DMS153 (cell line): ENCODE results near the gene SYNGAP1.
A peak's percentile ranks its signal among the peaks of the same experiment; 100 is the strongest.

Source experiments
- DNase-seq: peaks from one replicate; lab custom pipeline; 2025; lab: John Stamatoyannopoulos, UW

Gene SYNGAP1

DNA sequence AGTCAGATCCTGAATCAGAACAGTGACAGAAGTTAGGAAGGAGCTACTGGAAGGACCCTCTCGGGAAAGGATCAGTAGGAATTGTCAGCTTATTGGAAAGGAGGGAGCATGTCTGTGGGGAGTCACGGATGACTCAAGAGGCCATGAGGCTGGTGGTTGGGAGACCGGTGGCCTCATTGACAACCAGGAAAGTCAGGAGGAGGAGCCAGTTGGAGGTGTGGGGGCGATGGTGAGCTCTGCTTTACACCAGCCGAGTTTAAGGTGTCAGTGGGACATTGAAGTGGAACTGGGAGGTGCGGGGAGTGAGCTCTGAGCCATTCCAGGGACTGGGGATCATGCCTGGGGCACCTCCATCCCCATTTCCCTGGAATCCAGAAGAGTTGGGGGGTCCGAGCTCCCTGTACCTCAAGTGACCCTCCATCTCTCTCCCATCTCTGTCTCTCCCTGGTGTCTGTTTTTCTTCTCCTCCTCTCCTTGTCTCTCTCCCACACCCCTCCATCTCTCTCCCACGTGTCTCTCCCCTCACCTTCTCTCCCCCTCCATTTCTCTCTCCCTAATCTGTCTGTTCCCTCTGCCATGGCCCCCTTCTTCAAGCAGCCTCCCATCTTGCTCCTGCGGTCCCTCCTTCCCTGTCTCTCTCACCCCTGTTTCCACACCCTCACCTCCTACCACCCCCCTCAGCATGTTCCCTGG is 20.2 kb downstream of the SYNGAP1 start:
- DNase-seq = no peak

DNA sequence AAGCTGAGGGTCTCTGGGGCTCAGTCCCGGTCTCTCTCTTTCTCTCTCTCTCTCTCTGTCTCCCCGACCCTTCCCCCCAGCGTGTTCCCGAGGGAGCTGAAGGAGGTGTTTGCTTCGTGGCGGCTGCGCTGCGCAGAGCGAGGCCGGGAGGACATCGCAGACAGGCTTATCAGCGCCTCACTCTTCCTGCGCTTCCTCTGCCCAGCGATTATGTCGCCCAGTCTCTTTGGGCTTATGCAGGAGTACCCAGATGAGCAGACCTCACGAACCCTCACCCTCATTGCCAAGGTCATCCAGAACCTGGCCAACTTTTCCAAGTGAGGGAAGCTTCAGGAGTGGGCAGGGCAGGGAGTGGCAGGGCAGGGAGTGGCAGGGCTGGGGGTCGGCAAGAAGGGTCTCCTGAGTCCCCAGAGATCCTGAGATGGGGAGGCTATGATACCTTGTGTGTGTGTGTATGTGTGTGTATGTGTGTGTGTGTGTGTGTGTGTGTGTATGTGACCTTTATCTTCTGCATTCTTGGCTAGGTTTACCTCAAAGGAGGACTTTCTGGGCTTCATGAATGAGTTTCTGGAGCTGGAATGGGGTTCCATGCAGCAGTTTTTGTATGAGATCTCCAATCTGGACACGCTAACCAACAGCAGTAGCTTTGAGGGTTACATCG is 20.9 kb downstream of the SYNGAP1 start:
- no peak for DNase-seq

DNA sequence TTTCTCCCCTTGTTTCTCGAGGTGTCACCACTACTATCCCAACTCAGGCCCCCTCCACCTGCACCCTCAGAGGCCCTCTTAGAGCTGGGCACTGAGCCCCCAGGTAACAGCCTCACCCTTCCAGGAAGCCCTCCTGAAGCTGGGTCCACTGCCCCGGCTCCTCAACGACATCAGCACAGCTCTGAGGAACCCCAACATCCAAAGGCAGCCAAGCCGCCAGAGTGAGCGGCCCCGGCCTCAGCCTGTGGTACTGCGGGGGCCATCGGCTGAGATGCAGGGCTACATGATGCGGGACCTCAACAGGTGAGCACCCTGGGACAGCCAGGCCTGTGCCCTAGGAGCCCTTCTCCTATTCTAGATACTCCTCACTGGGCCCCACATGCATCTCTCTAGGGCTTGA is 21.6 kb downstream of the SYNGAP1 start:
- DNase-seq = no peak

DNA sequence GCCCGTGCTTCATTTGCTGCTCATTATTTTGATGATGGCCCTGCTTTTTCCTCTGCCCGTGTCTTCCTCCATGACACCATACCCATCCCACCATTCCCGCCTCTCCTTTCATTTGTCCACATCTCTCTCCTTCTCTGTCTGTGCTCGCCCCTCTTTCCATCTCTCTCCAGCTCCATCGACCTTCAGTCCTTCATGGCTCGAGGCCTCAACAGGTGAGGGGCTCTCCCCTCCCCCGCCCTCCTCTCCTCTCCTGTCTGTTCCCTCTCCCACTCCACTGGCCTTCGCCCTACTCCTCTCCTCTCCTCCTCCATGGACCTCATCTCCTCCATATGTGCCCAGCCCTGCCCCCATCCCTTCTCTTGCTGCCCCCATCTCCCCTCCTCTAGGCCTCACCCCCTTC is 22.4 kb downstream of the SYNGAP1 start:
- no peak for DNase-seq

DNA sequence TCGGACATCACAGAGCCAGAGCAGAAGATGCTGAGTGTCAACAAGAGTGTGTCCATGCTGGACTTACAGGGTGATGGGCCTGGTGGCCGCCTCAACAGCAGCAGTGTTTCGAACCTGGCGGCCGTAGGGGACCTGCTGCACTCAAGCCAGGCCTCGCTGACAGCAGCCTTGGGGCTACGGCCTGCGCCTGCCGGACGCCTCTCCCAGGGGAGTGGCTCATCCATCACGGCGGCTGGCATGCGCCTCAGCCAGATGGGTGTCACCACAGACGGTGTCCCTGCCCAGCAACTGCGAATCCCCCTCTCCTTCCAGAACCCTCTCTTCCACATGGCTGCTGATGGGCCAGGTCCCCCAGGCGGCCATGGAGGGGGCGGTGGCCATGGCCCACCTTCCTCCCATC is 23.2 kb downstream of the SYNGAP1 start:
- no peak for DNase-seq

DNA sequence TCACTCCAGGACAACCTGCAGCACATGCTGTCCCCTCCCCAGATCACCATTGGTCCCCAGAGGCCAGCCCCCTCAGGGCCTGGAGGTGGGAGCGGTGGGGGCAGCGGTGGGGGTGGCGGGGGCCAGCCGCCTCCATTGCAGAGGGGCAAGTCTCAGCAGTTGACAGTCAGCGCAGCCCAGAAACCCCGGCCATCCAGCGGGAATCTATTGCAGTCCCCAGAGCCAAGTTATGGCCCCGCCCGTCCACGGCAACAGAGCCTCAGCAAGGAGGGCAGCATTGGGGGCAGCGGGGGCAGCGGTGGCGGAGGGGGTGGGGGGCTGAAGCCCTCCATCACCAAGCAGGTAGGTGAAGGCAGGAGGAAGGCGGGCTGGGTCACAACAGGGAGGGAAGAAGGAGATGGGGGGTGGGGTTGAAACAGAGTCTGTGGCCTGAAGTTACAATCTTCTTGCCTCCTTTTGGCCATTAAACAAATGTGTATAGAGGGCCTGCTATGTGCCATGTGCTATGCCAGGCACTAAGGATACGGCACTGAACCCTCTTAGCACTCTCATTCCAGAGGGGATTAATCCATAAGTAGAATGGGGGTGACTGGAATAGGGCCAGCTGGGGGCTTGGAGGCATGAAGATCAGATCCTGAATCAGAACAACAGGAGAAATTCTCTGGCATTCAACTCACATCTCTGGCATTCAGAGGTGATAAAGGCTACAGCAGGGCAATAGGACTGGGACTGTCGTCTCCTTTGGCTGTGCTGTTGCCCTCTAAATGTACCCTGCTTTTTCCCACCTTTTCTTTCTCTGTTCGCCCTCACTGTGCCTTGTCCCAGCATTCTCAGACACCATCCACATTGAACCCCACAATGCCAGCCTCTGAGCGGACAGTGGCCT is 24.0 kb downstream of the SYNGAP1 start:
- DNase-seq = no peak

DNA sequence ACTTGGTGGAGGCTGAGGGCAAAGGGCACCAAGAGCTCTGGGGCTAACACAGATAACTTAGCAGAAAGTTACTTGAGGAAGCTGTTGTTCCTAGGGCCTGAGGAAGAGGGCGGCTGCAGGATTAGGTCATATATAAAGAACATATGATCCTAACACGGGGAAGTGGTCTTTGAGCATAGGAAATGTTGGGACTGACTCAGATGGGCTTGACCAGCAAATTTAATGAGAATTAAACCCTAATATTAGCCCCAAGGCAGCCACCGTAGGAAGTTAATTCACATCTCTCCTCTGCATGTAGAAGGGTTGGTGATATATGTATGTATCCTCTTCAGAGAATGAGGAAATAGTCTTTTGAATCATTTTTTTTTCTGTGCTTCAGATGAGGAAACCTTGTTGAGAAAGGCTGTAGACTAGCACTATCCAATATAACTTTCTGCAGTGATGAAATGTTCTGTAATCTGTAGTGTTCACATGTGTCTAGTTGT is 25.3 kb downstream of the SYNGAP1 start:
- DNase-seq = no peak

DNA sequence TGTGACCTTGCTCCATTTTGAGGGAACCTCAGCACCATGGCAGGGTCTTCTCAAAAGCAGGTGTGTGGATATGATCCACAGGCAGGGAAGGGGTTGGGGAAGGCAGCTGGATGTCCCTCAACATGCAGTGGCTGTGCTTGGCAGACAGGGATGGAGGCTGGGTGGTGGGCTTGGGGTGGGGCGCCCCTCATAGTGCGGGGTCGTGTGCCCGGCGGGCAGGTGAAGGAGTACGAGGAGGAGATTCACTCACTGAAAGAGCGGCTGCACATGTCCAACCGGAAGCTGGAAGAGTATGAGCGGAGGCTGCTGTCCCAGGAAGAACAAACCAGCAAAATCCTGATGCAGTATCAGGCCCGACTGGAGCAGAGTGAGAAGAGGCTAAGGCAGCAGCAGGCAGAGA is 26.5 kb downstream of the SYNGAP1 start:
- no peak for DNase-seq

DNA sequence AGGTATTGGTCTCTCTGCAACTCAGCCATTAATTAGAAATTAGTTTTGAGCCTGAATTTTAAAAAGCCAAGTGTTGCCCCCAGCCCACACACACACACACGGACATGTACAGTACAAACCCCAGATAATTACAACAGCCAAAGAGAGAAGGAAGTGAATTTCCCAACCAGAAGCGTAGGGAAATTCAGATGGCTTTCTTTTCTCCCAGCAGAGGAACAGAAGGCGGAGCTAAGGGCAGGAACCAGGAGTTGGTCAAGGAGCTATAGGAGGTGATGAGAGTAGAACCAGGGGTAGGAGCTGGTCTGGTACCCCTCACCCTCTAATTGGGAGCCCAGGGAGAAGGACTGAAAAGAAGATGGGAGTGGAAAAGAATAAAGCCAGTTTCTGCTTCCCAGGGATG is 30.6 kb downstream of the SYNGAP1 start:
- DNase-seq = no peak

DNA sequence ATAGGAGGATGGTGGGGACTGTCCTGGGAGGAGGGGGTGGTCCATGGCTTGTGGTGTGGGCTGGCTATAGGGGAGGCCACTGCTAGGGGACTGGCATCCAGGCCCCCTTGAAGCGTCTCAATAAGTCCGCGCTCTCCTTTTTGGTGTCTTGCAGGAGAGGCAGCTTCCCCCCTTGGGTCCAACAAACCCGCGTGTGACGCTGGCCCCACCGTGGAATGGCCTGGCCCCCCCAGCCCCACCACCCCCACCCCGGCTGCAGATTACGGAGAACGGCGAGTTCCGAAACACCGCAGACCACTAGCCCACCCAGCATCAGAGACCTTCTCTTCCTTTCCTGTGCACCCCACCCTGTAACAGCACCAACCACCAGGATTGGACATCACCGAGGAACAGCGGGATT is 31.7 kb downstream of the SYNGAP1 start:
- DNase-seq = no peak

DNA sequence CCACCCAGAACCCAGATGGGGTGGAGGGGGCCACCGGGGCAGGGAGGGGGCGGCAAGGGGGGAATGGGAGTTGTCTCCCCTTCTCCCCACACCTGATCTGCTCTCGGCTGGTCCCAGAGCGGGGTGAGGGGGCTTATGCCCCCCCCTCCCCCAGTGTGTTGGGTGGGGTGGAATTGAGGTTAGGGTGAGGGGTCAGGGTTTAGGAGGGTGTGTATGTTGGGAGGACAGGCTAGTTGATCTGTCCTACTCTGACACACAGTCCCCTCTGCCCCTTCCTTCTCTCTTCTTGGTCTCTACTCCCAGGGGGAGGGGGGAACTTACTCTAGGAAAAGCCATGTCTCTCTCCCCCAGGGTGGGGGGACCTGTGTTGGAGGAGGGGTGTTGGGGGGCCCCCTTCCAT is 32.6 kb downstream of the SYNGAP1 start:
- no peak for DNase-seq

DNA sequence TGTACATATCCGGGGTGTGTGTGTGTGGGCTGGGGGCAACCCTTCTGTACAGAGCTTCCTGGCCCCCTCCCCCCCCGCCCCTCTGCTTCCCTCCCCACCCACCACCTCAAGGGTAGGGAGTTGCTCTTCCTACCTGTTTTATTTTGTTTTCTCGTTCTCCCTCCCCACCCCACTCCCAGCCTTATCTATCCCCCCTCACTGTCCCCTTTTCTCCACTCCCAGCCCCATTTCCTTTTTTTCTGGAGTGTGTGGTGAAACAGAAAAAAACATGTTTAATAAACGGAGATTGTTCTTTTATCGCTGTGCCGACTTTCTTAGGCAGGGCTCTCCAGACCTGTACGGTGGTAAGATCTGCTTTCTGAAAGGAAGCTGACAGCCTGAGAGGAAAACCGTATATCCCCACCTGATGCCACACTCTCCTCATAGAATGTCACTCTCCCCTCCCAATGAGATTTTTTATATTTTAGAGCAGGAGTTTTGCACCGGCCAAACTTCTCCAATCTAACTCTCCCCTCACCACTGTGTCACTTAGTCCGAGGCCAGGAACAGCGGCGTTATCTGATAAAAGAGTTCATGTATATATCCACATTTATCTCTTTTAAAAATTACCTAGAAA is 33.6 kb downstream of the SYNGAP1 start:
- DNase-seq = no peak

DNA sequence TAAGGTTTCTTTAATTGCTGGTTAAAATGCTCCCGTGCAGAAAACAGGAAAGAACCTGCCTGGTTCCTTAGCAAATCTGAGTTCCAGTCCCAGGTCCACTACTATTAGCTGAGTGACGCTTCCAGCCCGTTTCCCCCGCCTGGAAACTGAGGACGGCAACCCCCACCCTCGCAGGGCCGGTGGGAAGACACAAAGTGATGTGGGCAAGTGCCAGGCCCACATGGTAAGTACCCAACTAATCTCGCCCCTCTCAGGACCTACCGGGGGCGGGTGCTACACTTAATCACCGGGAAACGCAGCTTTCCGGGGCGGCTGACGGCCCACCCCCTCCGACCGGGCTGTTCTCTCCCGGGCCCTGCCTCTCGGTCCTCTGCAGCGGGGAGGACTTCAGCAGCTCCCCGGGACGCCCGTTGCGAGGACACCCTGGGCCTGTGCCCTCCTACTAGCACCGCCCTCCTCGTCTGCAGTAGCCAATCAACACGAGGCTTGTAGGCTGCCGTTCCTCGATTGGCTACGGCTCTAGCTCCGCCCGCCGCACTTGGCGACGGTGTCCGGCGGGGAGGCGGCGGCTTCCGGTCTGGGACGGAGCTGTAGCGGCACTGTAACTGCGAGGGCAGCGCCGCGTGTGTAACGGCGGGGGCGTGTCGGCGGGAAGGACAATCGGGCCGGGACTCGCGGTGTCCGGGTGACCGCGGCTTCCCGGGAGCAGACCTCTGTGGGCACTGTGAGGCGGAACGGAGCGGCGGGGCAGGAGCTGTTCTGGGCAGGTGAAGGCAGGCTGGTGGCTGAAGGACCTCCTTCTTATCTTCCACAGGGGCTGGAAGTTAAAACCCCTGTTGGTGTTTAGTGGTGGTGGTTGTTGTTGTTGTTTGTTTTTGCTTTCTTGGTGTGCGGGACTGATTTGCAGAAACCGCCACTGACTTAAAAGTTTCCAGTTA is 34.4 kb downstream of the SYNGAP1 start, which contains the start of gene ZBTB9:
TSS of gene ZBTB9 (plus strand) at position 568 of the 938 bp plus-strand sequence. CDS start 525 bp downstream, outside the sequence.
- peak; percentile 94 for DNase-seq

DNA sequence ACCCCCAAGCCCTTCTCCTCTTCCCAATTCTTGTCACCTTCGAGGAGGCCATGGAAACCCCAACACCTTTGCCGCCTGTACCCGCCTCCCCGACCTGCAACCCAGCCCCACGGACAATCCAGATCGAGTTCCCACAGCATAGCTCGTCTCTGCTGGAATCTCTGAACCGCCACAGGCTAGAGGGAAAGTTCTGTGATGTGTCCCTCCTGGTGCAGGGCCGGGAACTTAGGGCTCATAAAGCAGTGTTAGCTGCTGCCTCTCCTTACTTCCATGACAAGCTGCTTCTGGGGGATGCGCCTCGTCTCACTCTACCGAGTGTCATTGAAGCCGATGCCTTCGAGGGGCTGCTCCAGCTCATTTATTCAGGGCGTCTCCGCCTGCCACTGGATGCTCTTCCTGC is 35.2 kb downstream of the SYNGAP1 start:
- DNase-seq = no peak

DNA sequence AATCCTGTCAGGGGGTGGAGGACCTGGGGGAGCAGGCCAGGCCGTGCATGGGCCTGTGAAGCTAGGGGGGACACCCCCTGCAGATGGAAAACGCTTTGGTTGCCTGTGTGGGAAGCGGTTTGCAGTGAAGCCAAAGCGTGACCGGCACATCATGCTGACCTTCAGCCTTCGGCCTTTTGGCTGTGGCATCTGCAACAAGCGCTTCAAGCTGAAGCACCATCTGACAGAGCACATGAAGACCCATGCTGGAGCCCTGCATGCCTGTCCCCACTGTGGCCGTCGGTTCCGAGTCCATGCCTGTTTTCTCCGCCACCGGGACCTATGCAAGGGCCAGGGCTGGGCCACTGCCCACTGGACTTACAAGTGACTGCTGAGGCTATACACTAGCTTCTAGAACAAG is 36.3 kb downstream of the SYNGAP1 start:
- DNase-seq = no peak

DNA sequence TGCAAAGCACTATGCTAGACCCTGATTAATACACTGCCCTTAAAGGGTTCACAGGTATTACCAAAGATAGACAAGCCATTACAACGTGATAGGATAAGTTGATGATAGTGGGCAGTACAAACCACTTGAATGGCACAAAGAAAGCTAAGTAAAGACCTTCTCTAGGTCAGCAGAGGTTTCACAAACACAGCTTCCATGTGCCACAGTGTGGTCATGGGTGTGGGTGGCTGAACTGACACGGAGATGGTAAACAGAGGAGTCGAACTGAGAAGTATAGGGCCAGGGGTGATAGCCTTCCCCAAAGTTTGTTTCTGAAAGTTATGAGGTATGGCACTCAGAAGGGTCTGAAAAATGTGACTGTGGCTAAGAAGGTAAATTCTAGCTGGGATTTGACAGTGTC is 38.8 kb downstream of the SYNGAP1 start:
- no peak for DNase-seq

DNA sequence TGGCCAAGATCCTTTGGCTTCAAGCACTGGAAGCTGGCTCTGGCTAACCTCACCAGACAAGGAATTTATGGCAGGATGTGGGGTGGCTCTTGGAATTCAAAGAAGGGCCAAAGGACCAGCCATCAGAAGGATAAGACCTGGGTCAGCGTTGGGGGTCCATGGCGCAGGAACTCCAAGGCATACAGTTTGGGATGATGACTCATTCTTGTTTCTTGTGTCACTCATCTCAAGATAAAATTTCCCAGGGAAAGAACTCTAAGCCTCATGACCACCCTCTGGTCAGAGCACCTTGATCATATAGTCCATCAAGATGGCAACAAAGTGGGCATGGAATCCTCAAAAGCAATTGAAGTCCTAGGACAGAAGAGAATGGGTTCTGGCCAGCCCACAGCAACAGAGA is 39.4 kb downstream of the SYNGAP1 start:
- no peak for DNase-seq

DNA sequence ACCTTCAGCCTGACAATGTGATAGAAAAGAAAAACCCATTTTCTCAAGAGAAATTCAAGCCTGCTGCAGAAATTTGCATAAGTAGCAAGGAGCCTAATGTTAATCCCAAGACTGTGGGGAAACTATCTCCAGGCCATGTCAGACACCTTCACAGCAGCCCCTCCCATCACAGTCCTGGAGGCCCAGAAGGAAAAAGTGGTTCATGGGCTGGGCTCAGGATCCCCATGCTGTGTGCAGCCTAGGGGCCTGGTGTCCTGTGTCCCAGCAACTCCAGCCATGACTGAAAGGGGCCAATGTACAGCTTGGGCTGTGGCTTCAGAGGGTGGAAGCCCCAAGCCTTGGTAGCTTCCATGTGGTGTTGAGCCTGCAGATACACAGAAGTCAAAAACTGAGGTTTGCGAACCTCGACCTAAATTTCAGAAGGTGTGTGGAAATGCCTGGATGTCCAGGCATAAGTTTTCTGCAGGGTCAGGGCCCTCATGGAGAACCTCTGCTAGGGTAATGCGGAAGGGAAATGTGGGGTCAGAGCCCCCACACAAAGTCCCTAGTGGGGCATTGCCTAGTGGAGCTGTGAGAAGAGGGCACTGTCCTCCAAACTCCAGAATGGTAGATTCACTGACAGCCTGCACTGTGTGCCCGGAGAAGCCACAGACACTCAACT is 46.3 kb downstream of the SYNGAP1 start:
- no peak for DNase-seq

DNA sequence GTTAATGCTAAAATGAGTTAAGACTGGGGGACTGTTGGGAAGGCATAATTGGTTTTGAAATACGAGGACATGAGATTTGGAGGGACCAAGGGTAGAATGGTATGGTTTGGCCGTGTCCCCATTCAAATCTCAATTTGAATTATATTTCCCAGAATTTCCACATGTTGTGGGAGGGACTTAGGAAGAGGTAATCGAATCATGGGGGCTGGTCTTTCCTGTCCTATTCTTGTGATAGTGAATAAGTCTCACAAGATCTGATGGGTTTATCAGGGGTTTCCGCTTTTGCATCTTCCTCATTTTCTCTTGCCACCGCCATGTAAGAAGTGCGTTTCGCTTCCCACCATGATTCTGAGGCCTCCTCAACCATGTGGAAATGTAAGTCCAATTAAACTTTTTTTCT is 47.2 kb downstream of the SYNGAP1 start:
- DNase-seq = no peak

DNA sequence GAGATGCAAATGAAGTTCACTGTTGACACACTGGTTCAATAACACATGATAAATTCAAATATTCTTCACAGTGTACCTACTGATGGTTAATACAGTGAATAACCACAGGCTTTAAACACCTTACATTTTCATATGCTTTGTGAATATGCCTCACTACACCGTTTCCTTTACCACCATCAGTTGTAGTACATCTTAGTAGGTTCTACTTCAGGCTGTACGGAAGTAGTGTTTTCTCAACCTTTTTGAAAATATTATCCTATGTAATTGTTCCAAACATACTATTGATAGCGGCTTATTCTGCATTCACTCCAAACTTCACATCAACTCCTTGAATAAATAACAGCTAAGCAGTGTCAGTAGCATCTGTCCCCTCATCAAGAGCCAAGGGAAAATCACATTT is 49.8 kb downstream of the SYNGAP1 start:
- no peak for DNase-seq

DNA sequence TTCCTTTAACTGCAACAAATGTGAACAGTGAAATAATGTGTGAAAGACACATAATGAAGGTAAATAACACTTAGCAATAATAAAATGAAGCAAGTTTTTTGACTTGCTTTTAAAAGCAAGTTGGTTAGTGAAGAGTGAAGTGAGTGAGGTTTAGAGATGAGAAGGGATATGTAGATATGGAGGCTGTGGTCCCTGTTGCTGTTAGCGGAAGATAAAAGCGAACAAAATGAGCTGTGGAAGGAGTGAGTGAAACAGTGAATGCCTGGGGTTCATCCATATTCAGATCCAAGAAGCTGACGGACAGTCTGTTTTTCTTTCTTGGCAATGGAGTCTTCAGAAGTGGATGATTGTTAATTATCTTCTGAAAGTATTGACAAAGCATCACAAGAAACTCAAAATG is 58.0 kb downstream of the SYNGAP1 start:
- no peak for DNase-seq
